Measurements from ENCODE around the gene SEMA7A. TPM values are rescaled to one million over a fixed set of nuclear protein-coding genes. Genes with fewer than 3 reads are reported as not detected.

The SEMA7A gene
- total RNA-seq, 1 experiment from 2014 or later: 14.3 TPM

- peak; percentile 78 for DNase-seq (ENCODE audit: low spot score)
- in situ Hi-C loops (cut with HindIII; ENCODE audit: low sequenced_read_pairs): no loop called here
Observed at GRCh38 chr15:74434263-74435136, 742 bp upstream of the SEMA7A start.

GRCh38 chr15:74432968-74433591 lies 678 bp downstream of the SEMA7A start:
- in situ Hi-C loops (cut with HindIII; ENCODE audit: low sequenced_read_pairs): no loop called here
- DNase-seq (ENCODE audit: low spot score): no peak

- in situ Hi-C loops (cut with HindIII; ENCODE audit: low sequenced_read_pairs): no loop called here
- no peak for DNase-seq (ENCODE audit: low spot score)
Observed at GRCh38 chr15:74432271-74432967, 1.3 kb downstream of the SEMA7A start.

GRCh38 chr15:74431645-74432044 lies 2.1 kb downstream of the SEMA7A start:
- DNase-seq (ENCODE audit: low spot score): peak; percentile 52
- in situ Hi-C loops (cut with HindIII; ENCODE audit: low sequenced_read_pairs): no loop called here

GRCh38 chr15:74431116-74431515 lies 2.6 kb downstream of the SEMA7A start:
- in situ Hi-C loops (cut with HindIII; ENCODE audit: low sequenced_read_pairs): no loop called here
- peak; percentile 62 for DNase-seq (ENCODE audit: low spot score)

- DNase-seq (ENCODE audit: low spot score): no peak
- in situ Hi-C loops (cut with HindIII; ENCODE audit: low sequenced_read_pairs): no loop called here
Observed at GRCh38 chr15:74430510-74430951, 3.2 kb downstream of the SEMA7A start.

GRCh38 chr15:74429781-74430400 lies 3.9 kb downstream of the SEMA7A start:
- in situ Hi-C loops (cut with HindIII; ENCODE audit: low sequenced_read_pairs): no loop called here
- no peak for DNase-seq (ENCODE audit: low spot score)

GRCh38 chr15:74428970-74429780 lies 4.6 kb downstream of the SEMA7A start:
- DNase-seq (ENCODE audit: low spot score): no peak
- in situ Hi-C loops (cut with HindIII; ENCODE audit: low sequenced_read_pairs): no loop called here

- no peak for DNase-seq (ENCODE audit: low spot score)
- in situ Hi-C loops (cut with HindIII; ENCODE audit: low sequenced_read_pairs): no loop called here
Observed at GRCh38 chr15:74428442-74428787, 5.3 kb downstream of the SEMA7A start.

GRCh38 chr15:74427607-74428441 lies 5.9 kb downstream of the SEMA7A start:
- no peak for DNase-seq (ENCODE audit: low spot score)
- in situ Hi-C loops (cut with HindIII; ENCODE audit: low sequenced_read_pairs): no loop called here

GRCh38 chr15:74426404-74427281 lies 7.1 kb downstream of the SEMA7A start:
- in situ Hi-C loops (cut with HindIII; ENCODE audit: low sequenced_read_pairs): no loop called here
- DNase-seq (ENCODE audit: low spot score): no peak

GRCh38 chr15:74425630-74426029 lies 8.1 kb downstream of the SEMA7A start:
- in situ Hi-C loops (cut with HindIII; ENCODE audit: low sequenced_read_pairs): no loop called here
- no peak for DNase-seq (ENCODE audit: low spot score)

GRCh38 chr15:74424901-74425528 lies 8.7 kb downstream of the SEMA7A start:
- in situ Hi-C loops (cut with HindIII; ENCODE audit: low sequenced_read_pairs): no loop called here
- peak; percentile 85 for DNase-seq (ENCODE audit: low spot score)

- DNase-seq (ENCODE audit: low spot score): no peak
- in situ Hi-C loops (cut with HindIII; ENCODE audit: low sequenced_read_pairs): no loop called here
Observed at GRCh38 chr15:74423431-74424257, 10.1 kb downstream of the SEMA7A start.

GRCh38 chr15:74422652-74423430 lies 10.9 kb downstream of the SEMA7A start:
- in situ Hi-C loops (cut with HindIII; ENCODE audit: low sequenced_read_pairs): no loop called here
- DNase-seq (ENCODE audit: low spot score): no peak

Data from G401 (cell line).